Natural killer cell (primary cell): ENCODE results near the gene C10orf120. TPM values are rescaled to one million over a fixed set of nuclear protein-coding genes. Genes with fewer than 3 reads are reported as not detected.

Experiments
- ATAC-seq, 3 donors: fragments of 150-1000 bp in 2 of 3; fragments of 200-7000 bp in 1 of 3; cut with Tn5 transposase; 1 replicate in 1 of 3; 2 replicates in 2 of 3; pipeline ENCODE4 v1.10.0; 2021; ENCODE audit warnings: mild to moderate bottlenecking in 2 of 3, moderate library complexity in 2 of 3
- DNase-seq, 2 donors: peaks; one replicate each; pipeline versions ENCODE4 v3.0.0 to v3.0.0-alpha.2; 2013 to 2021; ENCODE audit warnings: mixed read lengths in 1 of 2
- H3K27ac ChIP-seq: one replicate; pipeline ENCODE4 v1.5.1; 2013; ENCODE audit warnings: mild to moderate bottlenecking, low read length
- H3K27me3 ChIP-seq: one replicate; pipeline ENCODE4 v1.6.1; 2013; ENCODE audit warnings: low read length; ENCODE audit not compliant: control insufficient read depth, insufficient read depth
- H3K36me3 ChIP-seq: one replicate; pipeline ENCODE4 v1.6.1; 2013; ENCODE audit warnings: low read length; ENCODE audit not compliant: control insufficient read depth, insufficient read depth
- H3K4me1 ChIP-seq: one replicate; pipeline ENCODE4 v1.6.1; 2013; ENCODE audit warnings: low read length; ENCODE audit not compliant: control insufficient read depth, insufficient read depth
- H3K4me3 ChIP-seq: one replicate; pipeline ENCODE4 v1.5.1; 2013; ENCODE audit warnings: low read length
- H3K9me3 ChIP-seq: one replicate; pipeline ENCODE4 v1.6.1; 2013; ENCODE audit warnings: low read length; ENCODE audit not compliant: control insufficient read depth, insufficient read depth
- H3K27ac Mint-ChIP-seq, 2 donors: one replicate each; pipeline ENCODE4 v1.8.0; 2022; ENCODE audit warnings: mild to moderate bottlenecking in 2 of 2, mixed read lengths in 2 of 2, moderate library complexity in 1 of 2
- H3K27me3 Mint-ChIP-seq, 2 donors: one replicate each; pipeline ENCODE4 v1.8.0; 2022; ENCODE audit warnings: low read depth in 2 of 2, mixed read lengths in 2 of 2
- H3K36me3 Mint-ChIP-seq: one replicate; pipeline ENCODE4 v1.8.0; 2022; ENCODE audit warnings: mixed read lengths
- H3K4me1 Mint-ChIP-seq, 2 donors: one replicate each; pipeline ENCODE4 v1.8.0; 2022; ENCODE audit warnings: mixed read lengths in 2 of 2
- H3K4me3 Mint-ChIP-seq: one replicate; pipeline ENCODE4 v1.8.0; 2022; ENCODE audit warnings: mild to moderate bottlenecking, moderate library complexity, mixed read lengths
- H3K9me3 Mint-ChIP-seq, 2 donors: one replicate each; pipeline ENCODE4 v1.8.0; 2022; ENCODE audit warnings: mixed read lengths in 2 of 2
- WGBS: methylation state at CpG from one replicate; pipeline ENCODE4 v1.1.7; 2013; ENCODE audit warnings: missing lambda C conversion rate; ENCODE audit not compliant: insufficient coverage; 5-methylcytosine and 5-hydroxymethylcytosine counted together
- intact Hi-C: fragments of 100-400 bp; cut with micrococcal nuclease; formaldehyde crosslinking; loops from one replicate; pipeline ENCODE4 v1.14.2; 2022
- total RNA-seq, 4 donors: library from RNA; stranded (reverse); fragments of 120-200 nt in 1 of 4; gene quantifications; one replicate each; pipeline versions ENCODE4 v1.2.3 to v1.2.4, GENCODE V29; 2013 to 2022
- TF ChIP-seq, protein P1 (sequence below): fragments of 200-600 bp; IDR thresholded peaks from one replicate; pipeline ENCODE4 v1.8.0; 2022; ENCODE audit warnings: antibody characterized with exemption

Gene C10orf120
- total RNA-seq, 3 donors from 2014 or later (not counting 1 experiment from before 2014, with no cell fraction given) = not detected

DNA sequence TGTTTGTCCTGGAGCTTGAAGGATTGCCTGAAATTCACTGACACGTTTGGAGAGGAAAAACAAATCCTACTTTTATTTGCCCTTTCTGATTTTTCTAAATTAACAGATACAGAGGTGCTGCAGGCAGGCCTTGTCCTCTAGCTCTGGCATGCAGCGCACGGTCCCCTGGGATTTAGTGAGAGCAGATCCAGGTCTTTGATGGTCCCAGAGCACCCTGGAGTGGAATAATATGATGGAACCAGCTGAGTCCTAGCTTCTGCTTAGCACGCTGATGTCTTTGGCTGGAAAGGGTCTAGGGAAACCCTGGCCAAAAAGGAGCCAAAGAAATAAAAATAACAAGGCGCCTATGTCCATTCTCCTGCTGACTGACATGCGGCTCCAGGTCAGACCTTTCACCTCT is 40.5 kb downstream of the C10orf120 start:
- no peak overlapping the region for H3K4me3 ChIP-seq
- WGBS = 79% methylated on average over 6 of the region's 6 CpGs
- TF ChIP-seq, protein P1, sequence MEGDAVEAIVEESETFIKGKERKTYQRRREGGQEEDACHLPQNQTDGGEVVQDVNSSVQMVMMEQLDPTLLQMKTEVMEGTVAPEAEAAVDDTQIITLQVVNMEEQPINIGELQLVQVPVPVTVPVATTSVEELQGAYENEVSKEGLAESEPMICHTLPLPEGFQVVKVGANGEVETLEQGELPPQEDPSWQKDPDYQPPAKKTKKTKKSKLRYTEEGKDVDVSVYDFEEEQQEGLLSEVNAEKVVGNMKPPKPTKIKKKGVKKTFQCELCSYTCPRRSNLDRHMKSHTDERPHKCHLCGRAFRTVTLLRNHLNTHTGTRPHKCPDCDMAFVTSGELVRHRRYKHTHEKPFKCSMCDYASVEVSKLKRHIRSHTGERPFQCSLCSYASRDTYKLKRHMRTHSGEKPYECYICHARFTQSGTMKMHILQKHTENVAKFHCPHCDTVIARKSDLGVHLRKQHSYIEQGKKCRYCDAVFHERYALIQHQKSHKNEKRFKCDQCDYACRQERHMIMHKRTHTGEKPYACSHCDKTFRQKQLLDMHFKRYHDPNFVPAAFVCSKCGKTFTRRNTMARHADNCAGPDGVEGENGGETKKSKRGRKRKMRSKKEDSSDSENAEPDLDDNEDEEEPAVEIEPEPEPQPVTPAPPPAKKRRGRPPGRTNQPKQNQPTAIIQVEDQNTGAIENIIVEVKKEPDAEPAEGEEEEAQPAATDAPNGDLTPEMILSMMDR = no peak
- Mint-ChIP-seq H3K36me3 (no peaks in the 10 kb centered on the region), H3K27me3 (peaks cover 10 to 16% of the 10 kb centered on the region in 2 donors), H3K9me3 (no peaks in the 10 kb centered on the region), H3K4me1 (no peaks in the 10 kb centered on the region), H3K27ac (no peak overlapping the region), H3K4me3 (no peak overlapping the region)
- no peaks in the 10 kb centered on the region for H3K36me3 ChIP-seq
- no peak overlapping the region for H3K27ac ChIP-seq
- no peaks in the 10 kb centered on the region for H3K4me1 ChIP-seq
- no peaks in the 10 kb centered on the region for H3K27me3 ChIP-seq
- no peaks in the 10 kb centered on the region for H3K9me3 ChIP-seq
- ATAC-seq = no peak
- intact Hi-C loops = no loop called here
- no peak for DNase-seq

- TF ChIP-seq, protein P1 = no peak
- intact Hi-C loops = no loop called here
- Histone ChIP-seq H3K27me3 (peaks cover 2% of the 10 kb centered on the region), H3K4me3 (no peak overlapping the region), H3K9me3 (no peaks in the 10 kb centered on the region), H3K4me1 (no peaks in the 10 kb centered on the region), H3K27ac (no peak overlapping the region), H3K36me3 (no peaks in the 10 kb centered on the region)
- no peaks in the 10 kb centered on the region for H3K9me3 Mint-ChIP-seq
- H3K4me3 Mint-ChIP-seq = no peak overlapping the region
- H3K27me3 Mint-ChIP-seq = peaks cover 10 to 18% of the 10 kb centered on the region in 2 donors
- WGBS = 89% methylated on average over 8 of the region's 8 CpGs
- DNase-seq = no peak
- H3K4me1 Mint-ChIP-seq = no peaks in the 10 kb centered on the region
- H3K27ac Mint-ChIP-seq = no peak overlapping the region
- no peaks in the 10 kb centered on the region for H3K36me3 Mint-ChIP-seq
- no peak for ATAC-seq
These were observed 41.1 kb downstream of the C10orf120 start for GRCh38 chr10:122658356-122659049.

- Mint-ChIP-seq H3K4me1 (no peaks in the 10 kb centered on the region), H3K27ac (no peak overlapping the region)
- WGBS = 57% methylated on average over 3 of the region's 3 CpGs
These were observed 41.9 kb downstream of the C10orf120 start for GRCh38 chr10:122657729-122658128.

More at GRCh38 chr10:122657729-122658128, 41.9 kb downstream of the C10orf120 start:
- no peaks in the 10 kb centered on the region for H3K4me1 ChIP-seq
- ATAC-seq (no peak), DNase-seq (no peak)
- intact Hi-C loops = no loop called here
- no peak overlapping the region for H3K4me3 ChIP-seq
- Mint-ChIP-seq H3K36me3 (no peaks in the 10 kb centered on the region), H3K9me3 (no peaks in the 10 kb centered on the region), H3K27me3 (peaks cover 12 to 26% of the 10 kb centered on the region in 2 donors), H3K4me3 (no peak overlapping the region)
- H3K27me3 ChIP-seq = peaks cover 3% of the 10 kb centered on the region
- no peaks in the 10 kb centered on the region for H3K36me3 ChIP-seq
- no peak overlapping the region for H3K27ac ChIP-seq
- TF ChIP-seq, protein P1 = no peak
- H3K9me3 ChIP-seq = no peaks in the 10 kb centered on the region
